Activated T-helper 2 cell treated with anti-CD3 and anti-CD28 coated beads, Interferon-gamma antibody, Interleukin-2, Interleukin-4, amounts not matched to agents 10 μg/mL and 5 μg/mL and 100 μg/mL, durations not matched to agents 14 hours and 24 hours and 36 hours (primary cell): ENCODE results near the gene CD63. TPM values are rescaled to one million over a fixed set of nuclear protein-coding genes. Genes with fewer than 3 reads are reported as not detected.

Experiments
- DNase-seq: peaks from one replicate; pipeline ENCODE4 v3.0.0; 2021; ENCODE audit warnings: low spot score
- H3K27ac Mint-ChIP-seq: one replicate; pipeline ENCODE4 v1.8.0; 2021; ENCODE audit warnings: mixed read lengths
- H3K27me3 Mint-ChIP-seq: one replicate; pipeline ENCODE4 v1.8.0; 2021; ENCODE audit warnings: low read depth, mixed read lengths
- H3K36me3 Mint-ChIP-seq: one replicate; pipeline ENCODE4 v1.8.0; 2021; ENCODE audit warnings: low read depth, mixed read lengths
- H3K4me1 Mint-ChIP-seq: one replicate; pipeline ENCODE4 v1.8.0; 2021; ENCODE audit warnings: low read depth, mixed read lengths
- H3K4me3 Mint-ChIP-seq: one replicate; pipeline ENCODE4 v1.8.0; 2021; ENCODE audit warnings: low read depth, mild to moderate bottlenecking, moderate library complexity, mixed read lengths
- H3K9me3 Mint-ChIP-seq: one replicate; pipeline ENCODE4 v1.8.0; 2021; ENCODE audit warnings: mixed read lengths
- intact Hi-C: fragments of 100-400 bp; cut with micrococcal nuclease; formaldehyde crosslinking; loops from one replicate; pipeline ENCODE4 v1.15.1; 2023
- total RNA-seq: library from RNA; stranded (reverse); gene quantifications from 2 replicates; pipeline ENCODE4 v1.2.3, GENCODE V29; 2022

The CD63 gene
- total RNA-seq, 1 donor from 2014 or later = 236 TPM

GRCh38 chr12:55746174-55746912 lies 17.5 kb upstream of the CD63 start:
- intact Hi-C loops = no loop called here
- Mint-ChIP-seq H3K4me1 (peaks cover 28% of the 10 kb centered on the region), H3K4me3 (peak overlapping the region; percentile 1), H3K27me3 (no peaks in the 10 kb centered on the region), H3K9me3 (no peaks in the 10 kb centered on the region), H3K27ac (peak overlapping the region; percentile 1), H3K36me3 (peaks cover 32% of the 10 kb centered on the region)
- no peak for DNase-seq

DNA sequence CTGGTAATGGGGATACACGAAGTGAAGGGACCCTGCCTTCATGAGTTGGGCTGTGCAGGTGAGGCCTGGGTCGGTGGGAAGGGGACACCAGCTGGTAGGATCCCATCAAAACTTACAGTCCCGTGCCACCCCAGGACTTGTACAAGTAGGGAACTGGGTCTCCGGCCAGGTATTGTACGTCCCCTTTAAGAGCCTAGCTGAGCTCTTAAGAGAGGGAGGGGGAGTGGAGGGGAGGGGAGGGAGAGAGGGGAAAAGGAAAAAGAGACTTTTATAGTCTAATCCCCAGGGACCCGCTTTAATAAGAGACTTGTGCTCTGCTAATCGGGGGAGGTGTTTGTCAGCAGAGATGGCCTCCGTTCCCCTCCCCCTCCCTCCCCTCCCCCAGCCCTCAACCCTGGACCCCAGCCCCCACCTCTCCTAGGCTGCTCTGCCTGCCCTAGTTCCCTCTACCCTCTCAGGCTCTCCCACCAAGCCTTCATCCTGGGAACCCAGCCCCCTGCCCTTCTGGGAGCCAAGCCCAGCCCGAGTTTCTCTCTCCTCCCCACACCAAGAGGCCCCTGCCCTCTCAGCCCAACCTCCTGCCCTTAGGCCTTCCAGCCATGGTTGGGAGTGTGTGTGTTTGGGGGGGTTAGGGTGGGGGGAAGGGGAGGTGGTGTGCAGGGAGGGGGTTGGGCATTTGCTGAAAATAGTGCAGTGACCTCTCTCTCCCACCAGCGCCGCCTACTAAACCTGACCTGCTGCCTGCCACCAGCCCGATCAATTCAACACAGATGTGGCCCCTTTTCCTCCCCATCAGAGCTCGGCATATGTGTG lies 16.8 kb upstream of the CD63 start:
- DNase-seq = no peak
- peak overlapping the region; percentile 1 for H3K4me3 Mint-ChIP-seq
- no peak overlapping the region for H3K27ac Mint-ChIP-seq
- no peaks in the 10 kb centered on the region for H3K27me3 Mint-ChIP-seq
- intact Hi-C loops = no loop called here
- peaks cover 25% of the 10 kb centered on the region for H3K36me3 Mint-ChIP-seq
- peaks cover 29% of the 10 kb centered on the region for H3K4me1 Mint-ChIP-seq
- H3K9me3 Mint-ChIP-seq = no peaks in the 10 kb centered on the region

- DNase-seq = no peak
- Mint-ChIP-seq H3K4me3 (peak overlapping the region; percentile 86), H3K36me3 (peaks cover 21% of the 10 kb centered on the region), H3K9me3 (no peaks in the 10 kb centered on the region), H3K4me1 (peaks cover 30% of the 10 kb centered on the region), H3K27me3 (no peaks in the 10 kb centered on the region), H3K27ac (no peak overlapping the region)
- intact Hi-C loops = no loop called here
Measured at GRCh38 chr12:55744340-55745030, 15.7 kb upstream of the CD63 start.

GRCh38 chr12:55743406-55744339 lies 14.9 kb upstream of the CD63 start:
- peak overlapping the region; percentile 46 for H3K27ac Mint-ChIP-seq
- H3K4me1 Mint-ChIP-seq = peaks cover 32% of the 10 kb centered on the region
- H3K36me3 Mint-ChIP-seq = peaks cover 15% of the 10 kb centered on the region
- no peaks in the 10 kb centered on the region for H3K9me3 Mint-ChIP-seq
- intact Hi-C loops = loop anchor here (1.0 to 2.0 kb wide), 3 partner anchors 15 to 54 kb away; partner anchors contain the start of gene CD63
- H3K27me3 Mint-ChIP-seq = no peaks in the 10 kb centered on the region
- DNase-seq = peak; percentile 49
- H3K4me3 Mint-ChIP-seq = peak overlapping the region; percentile 86

DNA sequence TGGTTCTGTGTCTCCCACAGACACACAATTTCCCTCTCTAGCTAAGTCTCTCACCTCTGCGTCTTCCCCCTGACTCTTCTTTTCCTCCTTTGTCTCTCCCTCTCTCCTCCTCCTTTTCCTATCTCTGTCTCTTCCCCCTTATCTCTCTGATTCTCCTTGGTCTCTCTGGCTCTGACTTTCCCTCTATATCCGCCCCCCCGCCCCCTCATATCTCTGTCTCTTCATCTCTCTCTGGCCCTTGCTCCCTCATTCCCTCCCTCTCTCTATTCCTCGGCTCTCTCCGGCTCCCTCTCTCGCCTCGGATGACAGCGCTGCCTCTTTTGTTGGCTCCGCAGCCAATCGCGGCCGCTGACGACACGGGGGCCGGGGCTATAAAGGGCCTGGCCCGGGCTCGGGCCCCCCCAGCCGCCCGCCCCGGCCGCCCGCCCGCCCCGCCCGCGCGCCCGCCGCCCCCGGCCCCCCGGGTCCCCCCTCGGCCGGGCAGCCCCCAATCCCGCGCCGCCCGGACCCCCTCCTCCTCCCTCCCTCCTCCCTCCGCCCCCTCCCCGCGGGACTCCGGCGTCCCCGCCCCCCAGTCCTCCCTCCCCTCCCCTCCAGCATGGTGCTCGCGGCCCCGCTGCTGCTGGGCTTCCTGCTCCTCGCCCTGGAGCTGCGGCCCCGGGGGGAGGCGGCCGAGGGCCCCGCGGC lies 14.1 kb upstream of the CD63 start, which contains the start of gene GDF11:
Gene GDF11, plus strand, starts transcription at position 404 of the 687 bp plus-strand sequence. Its CDS starts 195 bp downstream, at position 599.
- intact Hi-C loops = loop anchor here (1.0 to 2.0 kb wide), 3 partner anchors 14 to 54 kb away; partner anchors contain the start of gene CD63
- Mint-ChIP-seq H3K36me3 (peaks cover 11% of the 10 kb centered on the region), H3K9me3 (no peaks in the 10 kb centered on the region), H3K27me3 (no peaks in the 10 kb centered on the region), H3K27ac (peak within 1 kb of the TSS; percentile 77), H3K4me1 (peaks cover 38% of the 10 kb centered on the region), H3K4me3 (peak within 1 kb of the TSS; percentile 86)
- DNase-seq = peak; percentile 71

DNA sequence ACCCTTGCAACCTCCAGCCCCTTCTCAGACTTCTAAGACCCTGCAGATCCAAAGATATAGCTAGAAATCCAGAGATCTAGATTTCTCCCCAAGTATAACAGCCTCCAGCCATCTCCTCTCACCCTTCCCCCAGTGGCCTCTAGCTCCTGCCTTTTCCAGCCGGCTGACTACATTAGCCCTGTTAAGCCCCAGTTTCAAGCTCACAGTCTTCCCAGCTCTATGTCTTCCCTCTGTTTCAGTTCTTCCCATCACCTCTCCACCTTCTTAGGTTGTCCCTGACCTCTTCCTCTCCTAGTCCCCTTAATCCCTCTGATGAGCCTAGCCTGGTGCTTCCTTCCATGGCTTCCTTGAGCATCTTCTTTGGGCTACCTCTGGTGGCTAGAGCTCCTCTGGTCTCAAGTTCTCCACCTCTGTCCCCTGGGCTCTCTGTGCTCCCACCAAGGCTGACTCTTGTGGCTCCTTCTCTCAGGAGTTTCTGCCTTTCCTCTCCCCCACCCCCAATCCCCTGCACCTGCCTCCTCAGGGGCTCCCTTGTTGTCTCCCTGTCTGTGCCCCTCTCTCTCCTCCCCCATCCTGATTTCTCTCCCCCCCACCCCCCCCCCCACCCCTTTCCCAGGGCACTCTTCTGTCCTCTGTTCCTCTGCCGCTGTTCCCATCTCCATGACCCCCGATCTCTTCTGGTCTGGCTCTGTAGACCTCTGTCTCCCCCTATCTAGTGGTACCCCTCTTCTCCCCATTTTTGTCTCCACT lies 13.3 kb upstream of the CD63 start:
- intact Hi-C loops = loop anchor here (2.0 kb wide), 1 partner anchor 13 kb away; the partner anchor contains the start of gene CD63
- Mint-ChIP-seq H3K9me3 (no peaks in the 10 kb centered on the region), H3K4me3 (peak overlapping the region; percentile 86), H3K4me1 (peaks cover 45% of the 10 kb centered on the region), H3K27ac (peak overlapping the region; percentile 77), H3K27me3 (no peaks in the 10 kb centered on the region), H3K36me3 (peaks cover 7% of the 10 kb centered on the region)
- DNase-seq = no peak

DNA sequence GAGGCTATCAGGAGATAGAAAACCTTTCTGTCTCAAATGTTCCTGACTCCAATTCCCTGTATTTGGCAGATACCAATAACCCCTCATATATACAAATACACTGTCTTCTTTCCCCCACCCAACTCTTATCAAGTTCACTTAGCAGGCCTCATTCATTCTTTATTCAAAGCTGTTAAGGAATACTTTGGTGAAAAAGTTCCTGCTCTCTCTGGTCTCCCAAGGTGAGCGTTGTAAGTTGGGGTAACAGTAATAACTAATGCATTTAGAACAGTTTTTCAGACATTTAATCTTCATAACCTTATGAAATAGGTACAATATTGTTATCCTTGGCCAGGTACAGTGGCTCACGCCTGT lies 10.2 kb upstream of the CD63 start:
- intact Hi-C loops = loop anchor here (5.0 kb wide), 3 partner anchors 303 to 898 kb away; partner anchors contain the start of genes RPL41, RPS26 and ZC3H10
- no peaks in the 10 kb centered on the region for H3K9me3 Mint-ChIP-seq
- H3K36me3 Mint-ChIP-seq = peaks cover under 1% of the 10 kb centered on the region
- no peak overlapping the region for H3K27ac Mint-ChIP-seq
- no peaks in the 10 kb centered on the region for H3K27me3 Mint-ChIP-seq
- H3K4me1 Mint-ChIP-seq = peaks cover 29% of the 10 kb centered on the region
- H3K4me3 Mint-ChIP-seq = peak overlapping the region; percentile 10
- no peak for DNase-seq

GRCh38 chr12:55738123-55739024 lies 9.6 kb upstream of the CD63 start:
- peaks cover 29% of the 10 kb centered on the region for H3K4me1 Mint-ChIP-seq
- H3K27ac Mint-ChIP-seq = peak overlapping the region; percentile 74
- H3K36me3 Mint-ChIP-seq = no peaks in the 10 kb centered on the region
- H3K9me3 Mint-ChIP-seq = no peaks in the 10 kb centered on the region
- DNase-seq = peak; percentile 69
- peak overlapping the region; percentile 78 for H3K4me3 Mint-ChIP-seq
- intact Hi-C loops = loop anchor here (1.0 to 5.0 kb wide), 6 partner anchors 8 to 899 kb away; partner anchors contain the start of genes RPL41, RPS26 and ZC3H10
- no peaks in the 10 kb centered on the region for H3K27me3 Mint-ChIP-seq

GRCh38 chr12:55737581-55738122 lies 8.8 kb upstream of the CD63 start:
- Mint-ChIP-seq H3K4me1 (peaks cover 27% of the 10 kb centered on the region), H3K9me3 (no peaks in the 10 kb centered on the region), H3K27ac (peak overlapping the region; percentile 74), H3K36me3 (no peaks in the 10 kb centered on the region), H3K4me3 (peak overlapping the region; percentile 78), H3K27me3 (no peaks in the 10 kb centered on the region)
- DNase-seq = no peak
- intact Hi-C loops = loop anchor here (1.0 to 5.0 kb wide), 7 partner anchors 7 to 900 kb away; partner anchors contain the start of genes RPL41, RPS26 and ZC3H10
